Mesothelial cell of epicardium (in vitro differentiated cells): ENCODE results near the gene KLF11. TPM values are rescaled to one million over a fixed set of nuclear protein-coding genes. Genes with fewer than 3 reads are reported as not detected.

ENCODE experiments used
- DNase-seq, 2 experiments: peaks; one replicate each; pipeline ENCODE4 v3.0.0; 2021; ENCODE audit warnings: low spot score in 2 of 2; ENCODE audit not compliant: unreplicated experiment in 2 of 2
- H3K27ac Mint-ChIP-seq: 2 replicates; pipeline ENCODE4 v1.8.0; 2021; ENCODE audit warnings: mixed read lengths
- H3K27me3 Mint-ChIP-seq: 2 replicates; pipeline ENCODE4 v1.8.0; 2021; ENCODE audit warnings: low read depth, mixed read lengths
- H3K36me3 Mint-ChIP-seq: 2 replicates; pipeline ENCODE4 v1.8.0; 2021; ENCODE audit warnings: mixed read lengths
- H3K4me1 Mint-ChIP-seq: 2 replicates; pipeline ENCODE4 v1.8.0; 2021; ENCODE audit warnings: mixed read lengths
- H3K4me3 Mint-ChIP-seq: 2 replicates; pipeline ENCODE4 v1.8.0; 2021; ENCODE audit warnings: mild to moderate bottlenecking, moderate library complexity, mixed read lengths
- H3K9me3 Mint-ChIP-seq: 2 replicates; pipeline ENCODE4 v1.8.0; 2021; ENCODE audit warnings: mixed read lengths
- total RNA-seq: library from RNA; stranded (reverse); gene quantifications from 3 replicates; pipeline ENCODE4 v1.2.1, GENCODE V29; 2021
- TF ChIP-seq, protein P1 (sequence below): fragments of 200-600 bp; sonication (generic); IDR thresholded peaks from one replicate; pipeline ENCODE4 v1.5.0; 2021; ENCODE audit warnings: antibody characterized with exemption; ENCODE audit not compliant: unreplicated experiment

The KLF11 gene
- total RNA-seq, 1 donor from 2014 or later = 15.8 TPM

DNA sequence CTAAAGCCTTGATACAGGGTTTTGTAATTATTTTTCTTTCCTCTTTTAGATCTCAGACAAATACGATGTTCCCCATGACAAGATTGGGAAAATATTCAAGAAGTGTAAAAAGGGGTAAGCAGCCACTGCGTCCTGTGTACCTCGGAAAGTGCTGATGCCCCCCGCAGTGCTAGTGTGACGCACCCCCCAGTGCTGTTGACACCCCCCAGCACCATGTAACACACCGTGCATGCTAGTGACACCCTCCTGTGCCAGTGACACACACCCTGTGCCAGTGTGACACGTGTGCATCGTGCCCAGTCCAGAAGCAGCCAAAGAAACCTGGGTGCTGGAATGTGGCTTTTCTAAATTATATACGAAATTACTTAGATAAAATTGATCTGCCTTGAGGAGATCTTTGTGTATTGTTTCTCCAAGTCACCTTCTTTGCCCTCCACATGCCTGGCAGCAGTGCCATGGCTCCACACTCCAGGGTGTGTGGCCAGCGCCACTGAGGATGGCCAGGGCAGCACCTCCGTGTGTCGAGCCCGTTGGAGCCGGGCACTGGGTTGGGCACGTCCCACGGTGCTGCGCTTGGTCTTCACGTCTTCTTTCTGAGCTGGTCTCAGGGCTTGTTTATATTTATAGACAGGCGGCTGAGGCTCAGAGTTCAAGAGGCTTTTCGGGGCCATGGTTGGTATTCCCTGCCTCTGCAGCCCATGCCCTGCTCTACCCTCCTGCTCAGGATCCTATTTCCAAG, 44.3 kb upstream of the KLF11 start:
- DNase-seq = no peak
- TF ChIP-seq, protein P1, sequence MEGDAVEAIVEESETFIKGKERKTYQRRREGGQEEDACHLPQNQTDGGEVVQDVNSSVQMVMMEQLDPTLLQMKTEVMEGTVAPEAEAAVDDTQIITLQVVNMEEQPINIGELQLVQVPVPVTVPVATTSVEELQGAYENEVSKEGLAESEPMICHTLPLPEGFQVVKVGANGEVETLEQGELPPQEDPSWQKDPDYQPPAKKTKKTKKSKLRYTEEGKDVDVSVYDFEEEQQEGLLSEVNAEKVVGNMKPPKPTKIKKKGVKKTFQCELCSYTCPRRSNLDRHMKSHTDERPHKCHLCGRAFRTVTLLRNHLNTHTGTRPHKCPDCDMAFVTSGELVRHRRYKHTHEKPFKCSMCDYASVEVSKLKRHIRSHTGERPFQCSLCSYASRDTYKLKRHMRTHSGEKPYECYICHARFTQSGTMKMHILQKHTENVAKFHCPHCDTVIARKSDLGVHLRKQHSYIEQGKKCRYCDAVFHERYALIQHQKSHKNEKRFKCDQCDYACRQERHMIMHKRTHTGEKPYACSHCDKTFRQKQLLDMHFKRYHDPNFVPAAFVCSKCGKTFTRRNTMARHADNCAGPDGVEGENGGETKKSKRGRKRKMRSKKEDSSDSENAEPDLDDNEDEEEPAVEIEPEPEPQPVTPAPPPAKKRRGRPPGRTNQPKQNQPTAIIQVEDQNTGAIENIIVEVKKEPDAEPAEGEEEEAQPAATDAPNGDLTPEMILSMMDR = no peak
- no peak overlapping the region for H3K4me3 Mint-ChIP-seq
- no peaks in the 10 kb centered on the region for H3K9me3 Mint-ChIP-seq
- H3K4me1 Mint-ChIP-seq = no peaks in the 10 kb centered on the region
- no peaks in the 10 kb centered on the region for H3K27me3 Mint-ChIP-seq
- no peak overlapping the region for H3K27ac Mint-ChIP-seq
- peaks cover 7% of the 10 kb centered on the region for H3K36me3 Mint-ChIP-seq

- no peaks in the 10 kb centered on the region for H3K27me3 Mint-ChIP-seq
- peaks cover 7% of the 10 kb centered on the region for H3K36me3 Mint-ChIP-seq
- H3K4me3 Mint-ChIP-seq = no peak overlapping the region
- DNase-seq = no peak
- no peak overlapping the region for H3K27ac Mint-ChIP-seq
- TF ChIP-seq, protein P1 = no peak
- H3K9me3 Mint-ChIP-seq = no peaks in the 10 kb centered on the region
- no peaks in the 10 kb centered on the region for H3K4me1 Mint-ChIP-seq
These were observed 43.7 kb upstream of the KLF11 start for GRCh38 chr2:9999693-10000092.

- Mint-ChIP-seq H3K9me3 (no peaks in the 10 kb centered on the region), H3K4me1 (no peaks in the 10 kb centered on the region), H3K4me3 (no peak overlapping the region), H3K36me3 (peaks cover 7% of the 10 kb centered on the region), H3K27me3 (no peaks in the 10 kb centered on the region), H3K27ac (no peak overlapping the region)
- TF ChIP-seq, protein P1 = no peak
- no peak for DNase-seq
These were observed 42.8 kb upstream of the KLF11 start for GRCh38 chr2:10000541-10000940.

- no peaks in the 10 kb centered on the region for H3K4me1 Mint-ChIP-seq
- no peaks in the 10 kb centered on the region for H3K9me3 Mint-ChIP-seq
These were observed 41.8 kb upstream of the KLF11 start for GRCh38 chr2:10001586-10001985.

DNA sequence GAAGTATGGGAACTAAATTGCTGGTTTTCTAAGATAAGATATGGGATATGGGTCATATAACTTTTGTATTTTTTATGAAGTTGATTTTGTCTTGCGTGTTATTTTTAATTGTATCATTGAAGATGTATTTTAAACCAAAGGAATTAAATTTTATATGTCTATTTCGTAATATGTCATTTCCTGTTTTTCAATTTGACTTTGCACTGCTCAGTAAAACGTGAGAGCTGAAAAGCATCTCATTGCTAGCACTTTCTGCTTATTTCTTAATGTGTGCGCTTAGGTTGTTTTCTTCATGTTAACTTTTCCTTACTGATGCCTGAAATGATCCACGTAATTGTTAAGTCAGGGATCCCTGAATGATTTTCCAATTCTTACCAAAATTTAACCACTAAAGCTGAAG, 41.2 kb upstream of the KLF11 start:
- Mint-ChIP-seq H3K9me3 (no peaks in the 10 kb centered on the region), H3K27me3 (no peaks in the 10 kb centered on the region), H3K36me3 (peaks cover 2% of the 10 kb centered on the region), H3K4me1 (no peaks in the 10 kb centered on the region), H3K27ac (no peak overlapping the region), H3K4me3 (no peak overlapping the region)
- no peak for DNase-seq
- TF ChIP-seq, protein P1 = no peak

More at GRCh38 chr2:10001586-10001985, 41.8 kb upstream of the KLF11 start:
- DNase-seq = no peak
- TF ChIP-seq, protein P1 = no peak
- Mint-ChIP-seq H3K4me3 (no peak overlapping the region), H3K27ac (no peak overlapping the region), H3K27me3 (no peaks in the 10 kb centered on the region), H3K36me3 (peaks cover 4% of the 10 kb centered on the region)
